Subcutaneous abdominal adipose tissue (tissue), 5 donors: ENCODE results near the gene RCOR2.

Experiments used
- H3K27ac ChIP-seq: one replicate; pipeline ENCODE4 v1.7.0; 2013; ENCODE audit warnings: low read depth, mild to moderate bottlenecking, inconsistent platforms, low read length, moderate library complexity
- H3K27me3 ChIP-seq, 5 donors: one replicate each; pipeline ENCODE4 v1.7.0; 2013; ENCODE audit warnings: low read length in 5 of 5, inconsistent platforms in 1 of 5; ENCODE audit not compliant: control insufficient read depth in 5 of 5, insufficient read depth in 4 of 5
- H3K36me3 ChIP-seq, 5 donors: one replicate each; pipeline ENCODE4 v1.7.0; 2013; ENCODE audit warnings: low read length in 5 of 5; ENCODE audit not compliant: control insufficient read depth in 5 of 5, insufficient read depth in 5 of 5
- H3K4me1 ChIP-seq, 5 donors: one replicate each; pipeline ENCODE4 v1.7.0; 2013; ENCODE audit warnings: low read length in 5 of 5, mild to moderate bottlenecking in 3 of 5, moderate library complexity in 1 of 5; ENCODE audit not compliant: control insufficient read depth in 5 of 5, insufficient read depth in 5 of 5
- H3K4me3 ChIP-seq, 5 donors: one replicate each; pipeline ENCODE4 v1.7.0; 2013; ENCODE audit warnings: low read length in 5 of 5, low read depth in 1 of 5
- H3K9ac ChIP-seq, 5 donors: one replicate each; pipeline ENCODE4 v1.7.0; 2013; ENCODE audit warnings: low read length in 5 of 5, mild to moderate bottlenecking in 4 of 5, moderate library complexity in 3 of 5
- H3K9me3 ChIP-seq, 5 donors: one replicate each; pipeline ENCODE4 v1.7.0; 2013; ENCODE audit warnings: low read length in 5 of 5; ENCODE audit not compliant: control insufficient read depth in 5 of 5
- donor health status: healthy.
- donor health status: healthy.
- donor health status: healthy.
- donor health status: healthy.
- donor health status: healthy.

The RCOR2 gene

DNA sequence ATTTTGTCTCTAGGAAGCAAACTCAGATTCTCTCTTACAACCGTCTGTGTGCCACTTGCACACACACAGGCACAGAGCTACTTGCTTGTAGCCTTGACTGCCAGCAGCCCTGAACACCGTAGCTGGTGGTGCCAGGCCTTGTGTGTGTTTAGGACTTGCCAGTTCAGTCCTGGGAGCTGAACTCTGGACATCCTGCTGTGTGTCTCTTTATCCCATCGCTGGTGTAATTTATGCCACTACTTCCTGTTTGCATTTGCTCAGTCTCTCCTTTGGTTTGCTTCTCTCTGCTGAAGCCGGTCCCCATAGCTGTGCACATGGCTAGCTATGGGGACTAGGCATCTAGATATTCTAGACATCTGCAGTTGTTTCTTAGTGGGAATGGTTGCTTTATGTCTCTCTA, 54.0 kb downstream of the RCOR2 start:
- Histone ChIP-seq H3K4me1 (peaks cover 3 to 35% (median 33%) of the 10 kb centered on the region in 5 donors), H3K9me3 (no peaks in the 10 kb centered on the region), H3K9ac (peak overlapping the region in 1 of 5 donors; percentile 34), H3K4me3 (no peak overlapping the region), H3K27me3 (no peaks in the 10 kb centered on the region), H3K27ac (no peak overlapping the region), H3K36me3 (peaks cover 0 to 14% (median 8%) of the 10 kb centered on the region in 5 donors)
